Neural progenitor cell (in vitro differentiated cells): ENCODE measurements around the gene ADM2. TPM values are rescaled to one million over a fixed set of nuclear protein-coding genes. Genes with fewer than 3 reads are reported as not detected.

Experiments
- DNase-seq: peaks from one replicate; pipeline ENCODE4 v3.0.0-alpha.2; 2016; ENCODE audit warnings: low spot score
- H2AFZ ChIP-seq: fragments of 200-600 bp; sonication (generic); replicated peaks from 2 replicates; pipeline ENCODE4 v1.6.1; 2016; ENCODE audit warnings: antibody characterized with exemption
- H3F3A ChIP-seq: fragments of 200-600 bp; sonication (generic); 2 replicates; pipeline ENCODE4 v1.6.1; 2016; ENCODE audit warnings: antibody characterized with exemption, low read depth
- H3K27ac ChIP-seq: fragments of 200-600 bp; sonication (generic); 2 replicates; pipeline ENCODE4 v1.5.1; 2016; ENCODE audit warnings: mild to moderate bottlenecking
- H3K27me3 ChIP-seq: fragments of 200-600 bp; sonication (generic); 2 replicates; pipeline ENCODE4 v1.6.1; 2016; ENCODE audit warnings: mild to moderate bottlenecking, moderate library complexity
- H3K36me3 ChIP-seq: fragments of 200-600 bp; sonication (generic); 2 replicates; pipeline ENCODE4 v1.5.1; 2016
- H3K4me1 ChIP-seq: fragments of 200-600 bp; sonication (generic); 2 replicates; pipeline ENCODE4 v1.6.1; 2016; ENCODE audit warnings: mixed run types
- H3K4me2 ChIP-seq: fragments of 200-600 bp; sonication (generic); 2 replicates; pipeline ENCODE4 v1.6.1; 2016
- H3K4me3 ChIP-seq: fragments of 200-600 bp; sonication (generic); 2 replicates; pipeline ENCODE4 v1.5.1; 2016
- H3K79me2 ChIP-seq: fragments of 200-600 bp; sonication (generic); 2 replicates; pipeline ENCODE4 v1.6.1; 2016; ENCODE audit warnings: low read depth
- H3K9ac ChIP-seq: fragments of 200-600 bp; sonication (generic); 2 replicates; pipeline ENCODE4 v1.6.1; 2016
- H3K9me3 ChIP-seq: fragments of 200-600 bp; sonication (generic); 2 replicates; pipeline ENCODE4 v1.5.1; 2016; ENCODE audit warnings: low read depth
- H4K20me1 ChIP-seq: fragments of 200-600 bp; sonication (generic); 2 replicates; pipeline ENCODE4 v1.6.1; 2016; ENCODE audit warnings: low read depth
- H3K27ac Mint-ChIP-seq: 3 replicates; pipeline ENCODE4 v1.8.0; 2021; ENCODE audit warnings: mixed read lengths
- H3K27me3 Mint-ChIP-seq: 2 replicates; pipeline ENCODE4 v1.8.0; 2022; ENCODE audit warnings: low read depth, mild to moderate bottlenecking, inconsistent platforms, moderate library complexity, mixed read lengths; ENCODE audit not compliant: insufficient read depth
- H3K36me3 Mint-ChIP-seq: 3 replicates; pipeline ENCODE4 v1.8.0; 2021; ENCODE audit warnings: mixed read lengths
- H3K4me1 Mint-ChIP-seq: 3 replicates; pipeline ENCODE4 v1.8.0; 2021; ENCODE audit warnings: mixed read lengths
- H3K4me3 Mint-ChIP-seq: 3 replicates; pipeline ENCODE4 v1.8.0; 2021; ENCODE audit warnings: mild to moderate bottlenecking, moderate library complexity, mixed read lengths
- H3K9me3 Mint-ChIP-seq: 3 replicates; pipeline ENCODE4 v1.8.0; 2020; ENCODE audit warnings: mixed read lengths
- CTCF ChIP-seq: fragments of 200-600 bp; sonication (generic); IDR thresholded peaks from 2 replicates; pipeline ENCODE4 v1.5.1; 2017; ENCODE audit warnings: antibody characterized with exemption, mild to moderate bottlenecking
- EZH2 ChIP-seq: fragments of 200-600 bp; sonication (generic); IDR thresholded peaks from 2 replicates; pipeline ENCODE4 v1.6.1; 2017; ENCODE audit warnings: antibody characterized with exemption, mild to moderate bottlenecking, moderate library complexity
- EZH2phosphoT487 ChIP-seq: fragments of 200-600 bp; sonication (generic); IDR thresholded peaks from 2 replicates; pipeline ENCODE4 v1.6.1; 2017; ENCODE audit warnings: antibody characterized with exemption
- total RNA-seq: library from RNA; depleted of rRNA; stranded (reverse); fragments of >200 nt; gene quantifications from 2 replicates; pipeline ENCODE4 v1.2.3, GENCODE V29; 2015; ENCODE audit warnings: low replicate concordance

The ADM2 gene
- total RNA-seq, 1 donor from 2014 or later, result 0.13 TPM

- H3F3A ChIP-seq, result peaks cover 6% of the 10 kb centered on the region
- no peaks in the 10 kb centered on the region for H3K9me3 ChIP-seq
- peaks cover 3% of the 10 kb centered on the region for H3K27me3 Mint-ChIP-seq
- H3K4me1 Mint-ChIP-seq, result peaks cover 11% of the 10 kb centered on the region
- H3K27ac ChIP-seq, result peak within 1 kb of the TSS; percentile 61
- H3K4me2 ChIP-seq, result peak within 1 kb of the TSS; percentile 98
- H3K27me3 ChIP-seq, result no peaks in the 10 kb centered on the region
- peak within 1 kb of the TSS; percentile 91 for H3K27ac Mint-ChIP-seq
- H3K4me3 ChIP-seq, result peak within 1 kb of the TSS; percentile 75
- H3K4me3 Mint-ChIP-seq, result peak within 1 kb of the TSS; percentile 97
- H3K36me3 ChIP-seq, result no peaks in the 10 kb centered on the region
- peaks cover 31% of the 10 kb centered on the region for H4K20me1 ChIP-seq
- H2AFZ ChIP-seq, result peak within 1 kb of the TSS; percentile 84
- peaks cover 16% of the 10 kb centered on the region for H3K4me1 ChIP-seq
- peaks cover 53% of the 10 kb centered on the region for H3K79me2 ChIP-seq
- H3K36me3 Mint-ChIP-seq, result peaks cover 4% of the 10 kb centered on the region
- TF ChIP-seq CTCF (no peak), EZH2 (no peak), EZH2phosphoT487 (no peak)
- DNase-seq, result peak; percentile 99
- H3K9me3 Mint-ChIP-seq, result no peaks in the 10 kb centered on the region
- peak within 1 kb of the TSS; percentile 73 for H3K9ac ChIP-seq
Observed at GRCh38 chr22:50507991-50508884, 26.9 kb downstream of the ADM2 start, which contains the start of gene NCAPH2. Gene NCAPH2 (plus strand): TSS chr22:50508224. CDS start chr22:50508338, 114 bp downstream.

- Histone ChIP-seq H3K36me3 (no peaks in the 10 kb centered on the region), H3K9me3 (no peaks in the 10 kb centered on the region), H3K9ac (peak overlapping the region; percentile 73), H3K27ac (no peak overlapping the region), H3K4me2 (peak overlapping the region; percentile 84), H2AFZ (no peak overlapping the region), H3K79me2 (peaks cover 60% of the 10 kb centered on the region), H3F3A (peaks cover 6% of the 10 kb centered on the region), H3K4me1 (peaks cover 16% of the 10 kb centered on the region), H4K20me1 (peaks cover 37% of the 10 kb centered on the region), H3K4me3 (peak overlapping the region; percentile 75), H3K27me3 (no peaks in the 10 kb centered on the region)
- Mint-ChIP-seq H3K9me3 (no peaks in the 10 kb centered on the region), H3K27ac (peak overlapping the region; percentile 75), H3K27me3 (peaks cover 3% of the 10 kb centered on the region), H3K36me3 (peaks cover 4% of the 10 kb centered on the region), H3K4me1 (peaks cover 11% of the 10 kb centered on the region), H3K4me3 (peak overlapping the region; percentile 94)
- TF ChIP-seq EZH2 (no peak), EZH2phosphoT487 (no peak), CTCF (no peak)
- no peak for DNase-seq
Observed at GRCh38 chr22:50508897-50509296, 27.6 kb downstream of the ADM2 start.

- no peak overlapping the region for H2AFZ ChIP-seq
- Mint-ChIP-seq H3K36me3 (peaks cover 15% of the 10 kb centered on the region), H3K4me1 (peaks cover 11% of the 10 kb centered on the region), H3K27me3 (peaks cover 7% of the 10 kb centered on the region), H3K9me3 (no peaks in the 10 kb centered on the region), H3K4me3 (no peak overlapping the region), H3K27ac (no peak overlapping the region)
- peaks cover 26% of the 10 kb centered on the region for H4K20me1 ChIP-seq
- H3K4me3 ChIP-seq, result no peak overlapping the region
- no peak overlapping the region for H3K4me2 ChIP-seq
- H3F3A ChIP-seq, result peaks cover 6% of the 10 kb centered on the region
- peaks cover 85% of the 10 kb centered on the region for H3K79me2 ChIP-seq
- peaks cover 9% of the 10 kb centered on the region for H3K4me1 ChIP-seq
- H3K9ac ChIP-seq, result no peak overlapping the region
- no peak overlapping the region for H3K27ac ChIP-seq
- no peak for DNase-seq
- H3K9me3 ChIP-seq, result no peaks in the 10 kb centered on the region
- H3K36me3 ChIP-seq, result no peaks in the 10 kb centered on the region
- no peaks in the 10 kb centered on the region for H3K27me3 ChIP-seq
- no peak for TF ChIP-seq EZH2phosphoT487
- no peak for TF ChIP-seq CTCF
- TF ChIP-seq EZH2, result no peak
Observed at GRCh38 chr22:50513175-50513574, 31.8 kb downstream of the ADM2 start.
